Ovary (tissue), 9 donors: ENCODE measurements around the gene PRPF40B. TPM values are rescaled to one million over a fixed set of nuclear protein-coding genes. Genes with fewer than 3 reads are reported as not detected.

Experiments
- DNase-seq, 5 donors: peaks; one replicate each; pipeline ENCODE4 v3.0.0-alpha.2; 2019 to 2020
- H3K27ac ChIP-seq, 2 donors: fragments of 200-600 bp; one replicate each; pipeline versions ENCODE4 v1.5.1 to v1.8.0; 2019 to 2022
- H3K27me3 ChIP-seq: fragments of 200-600 bp; one replicate; pipeline ENCODE4 v1.8.0; 2022
- H3K36me3 ChIP-seq: fragments of 200-600 bp; sonication (generic); one replicate; pipeline ENCODE4 v1.5.1; 2019
- H3K4me1 ChIP-seq: one replicate; pipeline ENCODE4 v1.8.1; 2013; ENCODE audit warnings: mild to moderate bottlenecking, moderate library complexity; ENCODE audit not compliant: insufficient read depth
- H3K4me3 ChIP-seq: fragments of 200-600 bp; sonication (generic); one replicate; pipeline ENCODE4 v1.5.1; 2017
- H3K9me3 ChIP-seq, 2 donors: fragments of 200-600 bp in 1 of 2; sonication (generic) in 1 of 2; one replicate each; pipeline versions ENCODE4 v1.5.1 to v1.8.1; 2013 to 2019; ENCODE audit warnings: mild to moderate bottlenecking in 1 of 2, moderate library complexity in 1 of 2
- CTCF ChIP-seq, 3 donors: fragments of 450-650 bp in 2 of 3; fragments of 200-600 bp in 1 of 3; IDR thresholded peaks; one replicate each; pipeline versions ENCODE4 v1.5.1 to v1.8.0; 2016 to 2022; ENCODE audit warnings: antibody characterized with exemption in 3 of 3, mild to moderate bottlenecking in 1 of 3
- EP300 ChIP-seq: sonication (generic); formaldehyde crosslinking; IDR thresholded peaks from one replicate; pipeline ENCODE4 v1.6.1; 2017; ENCODE audit warnings: antibody characterized with exemption
- POLR2A ChIP-seq: fragments of 450-650 bp; IDR thresholded peaks from one replicate; pipeline ENCODE4 v1.6.1; 2017; ENCODE audit warnings: antibody characterized with exemption, mild to moderate bottlenecking, moderate library complexity
- WGBS, 3 donors: extraction: QIAGEN DNeasy Blood & Tissue Kit in 1 of 3; methylation state at CpG; one replicate each; pipeline versions ENCODE4 v1.1.5 to v1.1.7; 2013 to 2017; 5-methylcytosine and 5-hydroxymethylcytosine counted together
- intact Hi-C, 4 donors: fragments of 100-400 bp; cut with DNase I; formaldehyde crosslinking; loops; one replicate each; pipeline versions ENCODE4 v1.11.0 to v1.15.1; 2022 to 2023
- polyA plus RNA-seq, 2 donors: library from polyadenylated mRNA; stranded (reverse); fragments of 200-250 nt in 1 of 2; fragments of 350-450 nt in 1 of 2; fragmentation: Illumina TruSeq in 1 of 2; extraction: RNeasy Lipid Tissue Mini Kit (QIAGEN cat#74804) in 1 of 2; gene quantifications; one replicate each; pipeline ENCODE4 v1.2.3, GENCODE V29; 2013 to 2014
- total RNA-seq, 7 donors: library from RNA; depleted of rRNA in 2 of 7; stranded (reverse); fragments of >200 nt in 2 of 7; fragmentation: NEBNext Ultra II Directional in 3 of 7; extraction: Animal tissue kit (Norgen Biotek cat#: 25700) in 3 of 7; gene quantifications; one replicate each; pipeline versions ENCODE4 v1.1.0 to v1.2.4, GENCODE V29; 2016 to 2023
- donor health status: DM: no; HTN: no; CAD: no; lungs with moderate emphysema.
- donor health status: DM: no; HTN: no; CAD: no.
- donor health status: Bipolar disorder and iron deficiency.
- donor health status: DM: yes; HTN: yes; CAD: no.
- donor health status: DM: no; HTN: no; CAD: no.
- donor health status: DM: yes; HTN: yes; CAD: no.

The PRPF40B gene
- total and polyA plus RNA-seq, 9 donors, result 13.4 to 72.6 (median 33.8) TPM

- peak; percentile 53 to 90 (median 86) for TF ChIP-seq CTCF (IDR thresholded peaks at IDR 0.05)
- peak; percentile 73 for TF ChIP-seq POLR2A
- no peak for TF ChIP-seq EP300
- Histone ChIP-seq H3K27me3 (no peaks in the 10 kb centered on the region), H3K36me3 (no peaks in the 10 kb centered on the region), H3K27ac (peak overlapping the region; percentile 91 to 97), H3K4me1 (peaks cover 50% of the 10 kb centered on the region), H3K9me3 (no peaks in the 10 kb centered on the region), H3K4me3 (no peak overlapping the region)
- WGBS, 3 donors, result 0 to 2% (median 1%) methylated on average over 13 of the region's 13 CpGs
- peak; percentile 93 to 97 (median 95) for DNase-seq
- intact Hi-C loops, result loop anchor here in 3 of 4 donors (1.0 to 5.0 kb wide), 2 partner anchors 34 kb away; partner anchors contain the start of gene FMNL3 (in 3 of the 3)
These were observed 50.3 kb downstream of the PRPF40B start for GRCh38 chr12:49673446-49674317.

- TF ChIP-seq EP300, result no peak
- TF ChIP-seq POLR2A, result no peak
- no peak for TF ChIP-seq CTCF (IDR thresholded peaks at IDR 0.05)
- Histone ChIP-seq H3K9me3 (no peaks in the 10 kb centered on the region), H3K4me3 (no peak overlapping the region), H3K27ac (peak overlapping the region; percentile 91 to 97), H3K27me3 (no peaks in the 10 kb centered on the region), H3K4me1 (peaks cover 51% of the 10 kb centered on the region), H3K36me3 (no peaks in the 10 kb centered on the region)
- intact Hi-C loops, result loop anchor here in 2 of 4 donors (5.0 kb wide), 1 partner anchor 33 kb away; the partner anchor contains the start of gene FMNL3 (in 2 of the 2)
- DNase-seq, result peak in 1 of 5 donors; percentile 40
- 47 to 50% (median 49%) methylated on average over 4 of the region's 4 CpGs for WGBS, 3 donors
These were observed 51.1 kb downstream of the PRPF40B start for GRCh38 chr12:49674318-49674981.

DNA sequence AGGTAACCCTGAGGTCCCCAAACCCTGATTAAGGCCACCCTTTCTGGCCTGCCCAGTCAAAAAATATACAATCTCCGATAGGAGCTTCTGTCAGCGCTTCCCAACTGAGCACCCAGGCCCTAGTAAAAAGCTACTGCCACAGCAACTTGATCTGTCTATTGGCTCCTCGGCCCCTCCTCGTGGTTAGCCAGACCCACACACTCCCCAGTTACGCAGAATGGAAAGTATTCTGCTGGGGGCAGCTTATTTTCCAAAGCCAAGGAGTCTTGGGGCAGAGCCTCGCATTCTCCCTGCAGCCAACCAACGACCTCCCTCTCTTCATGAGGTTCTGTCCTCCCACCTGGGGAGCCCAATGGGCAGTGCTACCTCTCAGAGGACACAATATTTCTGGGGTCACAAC lies 51.8 kb downstream of the PRPF40B start:
- Histone ChIP-seq H3K4me1 (peaks cover 49% of the 10 kb centered on the region), H3K4me3 (no peak overlapping the region), H3K9me3 (no peaks in the 10 kb centered on the region), H3K27me3 (no peaks in the 10 kb centered on the region), H3K27ac (peak overlapping the region; percentile 91 to 97), H3K36me3 (no peaks in the 10 kb centered on the region)
- intact Hi-C loops, result no loop called here
- 71 to 80% (median 76%) methylated on average over 7 of the region's 7 CpGs for WGBS, 3 donors
- TF ChIP-seq POLR2A (no peak), CTCF (IDR thresholded peaks at IDR 0.05) (no peak), EP300 (no peak)
- DNase-seq, result peak in 1 of 5 donors; percentile 31

GRCh38 chr12:49678711-49679110 lies 55.4 kb downstream of the PRPF40B start:
- 72 to 81% (median 78%) methylated on average over 3 of the region's 3 CpGs for WGBS, 3 donors
- TF ChIP-seq POLR2A, result no peak
- no peak for TF ChIP-seq CTCF (IDR thresholded peaks at IDR 0.05)
- no peak for TF ChIP-seq EP300
- Histone ChIP-seq H3K27ac (no peak overlapping the region), H3K4me3 (no peak overlapping the region), H3K4me1 (peaks cover 25% of the 10 kb centered on the region), H3K9me3 (no peaks in the 10 kb centered on the region), H3K27me3 (no peaks in the 10 kb centered on the region), H3K36me3 (no peaks in the 10 kb centered on the region)
- no peak for DNase-seq
- intact Hi-C loops, result no loop called here
